ENCODE data around the gene PRR5L. TPM values are rescaled to one million over a fixed set of nuclear protein-coding genes. Genes with fewer than 3 reads are reported as not detected.

PRR5L gene
- polyA plus RNA-seq, 1 donor (not counting 4 experiments of a cell fraction or from before 2014, with no cell fraction given), result 20.1 TPM

GRCh38 chr11:36402568-36403170 is 106.6 kb downstream of the PRR5L start:
- no peaks in the 10 kb centered on the region for H3K9me3 ChIP-seq (ENCODE audit: control insufficient read depth, low read depth, low read length)
- H3K4me3 ChIP-seq (ENCODE audit: control insufficient read depth in 2 of 3, extremely low read depth in 1 of 3, insufficient read depth in 2 of 3, low read depth in 1 of 3, low read length in 3 of 3), result no peak overlapping the region
- dilution Hi-C loops (cut with MboI; ENCODE audit: extremely low pct_ligation_motif_present, low sequenced_read_pairs), result no loop called here
- H3K27ac ChIP-seq (ENCODE audit: control insufficient read depth, insufficient read depth, low read length), result no peak overlapping the region
- no peak overlapping the region for H3K9ac ChIP-seq (ENCODE audit: control insufficient read depth, extremely low read depth, insufficient read depth, low read length)
- H3K79me2 ChIP-seq (ENCODE audit: control insufficient read depth, insufficient read depth, low read length), result no peaks in the 10 kb centered on the region
- peaks cover 6% of the 10 kb centered on the region for H3K4me1 ChIP-seq (ENCODE audit: control insufficient read depth, extremely low read depth, insufficient read depth, low read length)
- TF ChIP-seq, protein P1, sequence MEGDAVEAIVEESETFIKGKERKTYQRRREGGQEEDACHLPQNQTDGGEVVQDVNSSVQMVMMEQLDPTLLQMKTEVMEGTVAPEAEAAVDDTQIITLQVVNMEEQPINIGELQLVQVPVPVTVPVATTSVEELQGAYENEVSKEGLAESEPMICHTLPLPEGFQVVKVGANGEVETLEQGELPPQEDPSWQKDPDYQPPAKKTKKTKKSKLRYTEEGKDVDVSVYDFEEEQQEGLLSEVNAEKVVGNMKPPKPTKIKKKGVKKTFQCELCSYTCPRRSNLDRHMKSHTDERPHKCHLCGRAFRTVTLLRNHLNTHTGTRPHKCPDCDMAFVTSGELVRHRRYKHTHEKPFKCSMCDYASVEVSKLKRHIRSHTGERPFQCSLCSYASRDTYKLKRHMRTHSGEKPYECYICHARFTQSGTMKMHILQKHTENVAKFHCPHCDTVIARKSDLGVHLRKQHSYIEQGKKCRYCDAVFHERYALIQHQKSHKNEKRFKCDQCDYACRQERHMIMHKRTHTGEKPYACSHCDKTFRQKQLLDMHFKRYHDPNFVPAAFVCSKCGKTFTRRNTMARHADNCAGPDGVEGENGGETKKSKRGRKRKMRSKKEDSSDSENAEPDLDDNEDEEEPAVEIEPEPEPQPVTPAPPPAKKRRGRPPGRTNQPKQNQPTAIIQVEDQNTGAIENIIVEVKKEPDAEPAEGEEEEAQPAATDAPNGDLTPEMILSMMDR (optimal IDR thresholded peaks at IDR 0.05 in 1 of 3, IDR thresholded peaks at IDR 0.05 in 1 of 3, conservative IDR thresholded peaks at IDR 0.05 in 1 of 3; ENCODE audit: extremely low read depth in 1 of 3, insufficient read depth in 2 of 3, low read length in 3 of 3), result no peak
- no peak for TF ChIP-seq EZH2 (IDR thresholded peaks at IDR 0.05; ENCODE audit: low read length)
- FAIRE-seq (no peak), DNase-seq (ENCODE audit: low read depth, low spot score) (no peak)
- H3K4me2 ChIP-seq (ENCODE audit: control insufficient read depth, extremely low read depth, insufficient read depth, low read depth, low read length), result no peak overlapping the region
- H3K9me1 ChIP-seq (ENCODE audit: control insufficient read depth, extremely low read depth, insufficient read depth, low read length), result no peaks in the 10 kb centered on the region
- no peaks in the 10 kb centered on the region for H3K27me3 ChIP-seq (ENCODE audit: control insufficient read depth, extremely low read depth, insufficient read depth, low read length)
- peaks cover 30 to 34% of the 10 kb centered on the region in 2 experiments for H3K36me3 ChIP-seq (ENCODE audit: control insufficient read depth in 2 of 2, extremely low read depth in 1 of 2, insufficient read depth in 2 of 2, low read length in 2 of 2)
- no peak overlapping the region for H2AFZ ChIP-seq (ENCODE audit: control insufficient read depth, low read length)
- H4K20me1 ChIP-seq (ENCODE audit: control insufficient read depth, extremely low read depth, insufficient read depth, low read length), result no peaks in the 10 kb centered on the region

- dilution Hi-C loops (cut with MboI; ENCODE audit: extremely low pct_ligation_motif_present, low sequenced_read_pairs), result no loop called here
- H3K27me3 ChIP-seq (ENCODE audit: control insufficient read depth, extremely low read depth, insufficient read depth, low read length), result no peaks in the 10 kb centered on the region
- DNase-seq (ENCODE audit: low read depth, low spot score), result no peak
Measured at GRCh38 chr11:36403661-36404060, 107.6 kb downstream of the PRR5L start.

More at GRCh38 chr11:36403661-36404060, 107.6 kb downstream of the PRR5L start:
- H3K36me3 ChIP-seq (ENCODE audit: control insufficient read depth in 2 of 2, extremely low read depth in 1 of 2, insufficient read depth in 2 of 2, low read length in 2 of 2), result peaks cover 30 to 37% of the 10 kb centered on the region in 2 experiments
- H3K79me2 ChIP-seq (ENCODE audit: control insufficient read depth, insufficient read depth, low read length), result no peaks in the 10 kb centered on the region
- FAIRE-seq, result no peak
- no peak overlapping the region for H3K9ac ChIP-seq (ENCODE audit: control insufficient read depth, extremely low read depth, insufficient read depth, low read length)
- H3K27ac ChIP-seq (ENCODE audit: control insufficient read depth, insufficient read depth, low read length), result no peak overlapping the region
- no peak overlapping the region for H3K4me2 ChIP-seq (ENCODE audit: control insufficient read depth, extremely low read depth, insufficient read depth, low read depth, low read length)
- TF ChIP-seq EZH2 (IDR thresholded peaks at IDR 0.05; ENCODE audit: low read length), result no peak
- TF ChIP-seq, protein P1 (optimal IDR thresholded peaks at IDR 0.05 in 1 of 3, IDR thresholded peaks at IDR 0.05 in 1 of 3, conservative IDR thresholded peaks at IDR 0.05 in 1 of 3; ENCODE audit: extremely low read depth in 1 of 3, insufficient read depth in 2 of 3, low read length in 3 of 3), result no peak
- H3K9me3 ChIP-seq (ENCODE audit: control insufficient read depth, low read depth, low read length), result no peaks in the 10 kb centered on the region
- H3K9me1 ChIP-seq (ENCODE audit: control insufficient read depth, extremely low read depth, insufficient read depth, low read length), result no peaks in the 10 kb centered on the region
- no peaks in the 10 kb centered on the region for H4K20me1 ChIP-seq (ENCODE audit: control insufficient read depth, extremely low read depth, insufficient read depth, low read length)
- H3K4me1 ChIP-seq (ENCODE audit: control insufficient read depth, extremely low read depth, insufficient read depth, low read length), result no peaks in the 10 kb centered on the region
- no peak overlapping the region for H2AFZ ChIP-seq (ENCODE audit: control insufficient read depth, low read length)
- H3K4me3 ChIP-seq (ENCODE audit: control insufficient read depth in 2 of 3, extremely low read depth in 1 of 3, insufficient read depth in 2 of 3, low read depth in 1 of 3, low read length in 3 of 3), result no peak overlapping the region
